ENCODE results near the gene ADAMTS17.

Gene ADAMTS17

GRCh38 chr15:100099976-100100375 lies 241.8 kb downstream of the ADAMTS17 start:
- peak; percentile 38 for DNase-seq (ENCODE audit: low spot score)
- Histone ChIP-seq H3K4me3 (no peak overlapping the region), H3K27ac (no peak overlapping the region)
- no peak for TF ChIP-seq CTCF (IDR thresholded peaks at IDR 0.05)

GRCh38 chr15:100098705-100099104 lies 243.1 kb downstream of the ADAMTS17 start:
- H3K4me3 ChIP-seq = no peak overlapping the region
- no peak for TF ChIP-seq CTCF (IDR thresholded peaks at IDR 0.05)
- peak; percentile 50 for DNase-seq (ENCODE audit: low spot score)

GRCh38 chr15:100097342-100098127 lies 244.2 kb downstream of the ADAMTS17 start:
- peak; percentile 70 for DNase-seq (ENCODE audit: low spot score)
- H3K4me3 ChIP-seq = no peak overlapping the region
- no peak for TF ChIP-seq CTCF (IDR thresholded peaks at IDR 0.05)
- no peak overlapping the region for H3K27ac ChIP-seq

More at GRCh38 chr15:100098705-100099104, 243.1 kb downstream of the ADAMTS17 start:
- H3K27ac ChIP-seq = no peak overlapping the region

GRCh38 chr15:100096700-100097099 lies 245.1 kb downstream of the ADAMTS17 start:
- no peak overlapping the region for H3K27ac ChIP-seq
- DNase-seq (ENCODE audit: low spot score) = peak; percentile 29
- no peak overlapping the region for H3K4me3 ChIP-seq
- no peak for TF ChIP-seq CTCF (IDR thresholded peaks at IDR 0.05)

- H3K4me3 ChIP-seq = no peak overlapping the region
- TF ChIP-seq CTCF (IDR thresholded peaks at IDR 0.05) = no peak
- DNase-seq (ENCODE audit: low spot score) = no peak
Observed at GRCh38 chr15:100096248-100096600, 245.6 kb downstream of the ADAMTS17 start.

GRCh38 chr15:100095541-100096247 lies 246.1 kb downstream of the ADAMTS17 start:
- no peak for TF ChIP-seq CTCF (IDR thresholded peaks at IDR 0.05)
- Histone ChIP-seq H3K27ac (no peak overlapping the region), H3K4me3 (no peak overlapping the region)
- peak; percentile 46 for DNase-seq (ENCODE audit: low spot score)

More at GRCh38 chr15:100096248-100096600, 245.6 kb downstream of the ADAMTS17 start:
- no peak overlapping the region for H3K27ac ChIP-seq
